ENCODE measurements around the gene TMEM221. TPM values are rescaled to one million over a fixed set of nuclear protein-coding genes. Genes with fewer than 3 reads are reported as not detected.
A peak's percentile ranks its signal among the peaks of the same experiment; 100 is the strongest.
"Not testable (repeated sequence)": the region's sequence is repeated elsewhere in the genome, so short reads cannot be mapped to it uniquely, and the experiment has no call there.

Gene TMEM221
- total RNA-seq, 1 donor from 2014 or later = not detected

DNA sequence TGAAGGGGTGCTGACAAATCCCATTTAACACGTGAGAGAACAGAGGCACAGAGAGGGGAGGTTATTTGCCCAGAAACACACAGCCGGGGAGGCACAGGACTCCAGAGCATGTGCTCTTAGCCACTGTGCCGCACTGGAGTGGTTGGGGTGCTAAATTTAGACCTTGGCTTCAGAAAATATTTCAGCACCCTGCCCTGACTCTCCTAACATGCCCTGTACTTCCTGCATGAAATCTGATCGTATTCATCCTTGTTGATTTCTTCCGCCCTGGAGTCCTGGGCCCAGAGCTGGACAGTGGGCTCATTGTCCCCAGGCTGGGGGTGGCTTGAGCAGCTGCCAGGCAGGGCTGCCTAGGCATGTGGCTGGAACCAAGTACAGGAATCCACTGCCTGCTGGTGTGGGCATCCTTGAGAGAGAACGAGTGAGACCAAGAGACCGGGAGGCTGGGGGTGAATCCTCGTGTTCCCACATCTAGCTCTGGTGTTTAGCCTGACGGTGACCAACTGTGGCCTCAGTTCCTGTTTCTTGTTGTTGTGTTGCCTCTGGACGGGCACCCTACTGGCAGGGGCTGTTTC lies 27.2 kb upstream of the TMEM221 start:
- Histone ChIP-seq H3K36me3 (ENCODE audit: control insufficient read depth, insufficient read depth, low read length) (no peaks in the 10 kb centered on the region), H3K4me3 (ENCODE audit: low read depth, low read length) (no peak overlapping the region), H3K27me3 (ENCODE audit: control insufficient read depth, insufficient read depth, low read length) (no peaks in the 10 kb centered on the region)
- TF ChIP-seq, protein P1, sequence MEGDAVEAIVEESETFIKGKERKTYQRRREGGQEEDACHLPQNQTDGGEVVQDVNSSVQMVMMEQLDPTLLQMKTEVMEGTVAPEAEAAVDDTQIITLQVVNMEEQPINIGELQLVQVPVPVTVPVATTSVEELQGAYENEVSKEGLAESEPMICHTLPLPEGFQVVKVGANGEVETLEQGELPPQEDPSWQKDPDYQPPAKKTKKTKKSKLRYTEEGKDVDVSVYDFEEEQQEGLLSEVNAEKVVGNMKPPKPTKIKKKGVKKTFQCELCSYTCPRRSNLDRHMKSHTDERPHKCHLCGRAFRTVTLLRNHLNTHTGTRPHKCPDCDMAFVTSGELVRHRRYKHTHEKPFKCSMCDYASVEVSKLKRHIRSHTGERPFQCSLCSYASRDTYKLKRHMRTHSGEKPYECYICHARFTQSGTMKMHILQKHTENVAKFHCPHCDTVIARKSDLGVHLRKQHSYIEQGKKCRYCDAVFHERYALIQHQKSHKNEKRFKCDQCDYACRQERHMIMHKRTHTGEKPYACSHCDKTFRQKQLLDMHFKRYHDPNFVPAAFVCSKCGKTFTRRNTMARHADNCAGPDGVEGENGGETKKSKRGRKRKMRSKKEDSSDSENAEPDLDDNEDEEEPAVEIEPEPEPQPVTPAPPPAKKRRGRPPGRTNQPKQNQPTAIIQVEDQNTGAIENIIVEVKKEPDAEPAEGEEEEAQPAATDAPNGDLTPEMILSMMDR (IDR thresholded peaks at IDR 0.05; ENCODE audit: insufficient read depth, low read length, severe bottlenecking) = no peak
- FAIRE-seq (no peak), DNase-seq (ENCODE audit: low read depth) (peak; percentile 40)

DNA sequence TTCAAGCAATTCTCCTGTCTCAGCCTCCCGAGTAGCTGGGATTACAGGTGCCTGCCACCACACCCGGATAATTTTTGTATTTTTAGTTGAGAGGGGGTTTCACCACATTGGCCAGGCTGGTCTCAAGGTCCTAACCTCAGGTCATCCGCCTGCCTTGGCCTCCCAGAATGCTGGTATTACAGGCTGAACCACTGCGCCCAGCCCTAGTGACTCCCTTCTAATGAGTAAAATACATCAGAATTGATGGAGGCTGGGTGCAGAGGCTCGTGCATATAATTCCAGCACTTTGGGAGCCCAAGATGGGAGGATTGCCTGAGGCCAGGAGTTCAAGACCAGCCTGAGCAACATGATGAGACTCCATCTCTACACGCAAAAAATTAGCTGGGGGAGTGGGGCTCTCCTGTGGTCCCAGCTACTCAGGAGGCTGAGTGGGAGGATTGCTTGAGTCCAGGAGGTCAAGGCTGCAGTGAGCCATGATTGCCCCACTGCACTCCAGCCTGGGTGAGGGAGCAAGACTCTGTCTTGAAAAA lies 26.6 kb upstream of the TMEM221 start:
- DNase-seq (ENCODE audit: low read depth); H3K4me3 ChIP-seq (ENCODE audit: low read depth, low read length); H3K36me3 ChIP-seq (ENCODE audit: control insufficient read depth, insufficient read depth, low read length); H3K27me3 ChIP-seq (ENCODE audit: control insufficient read depth, insufficient read depth, low read length): not testable (repeated sequence)
- peak; percentile 52 for FAIRE-seq

DNA sequence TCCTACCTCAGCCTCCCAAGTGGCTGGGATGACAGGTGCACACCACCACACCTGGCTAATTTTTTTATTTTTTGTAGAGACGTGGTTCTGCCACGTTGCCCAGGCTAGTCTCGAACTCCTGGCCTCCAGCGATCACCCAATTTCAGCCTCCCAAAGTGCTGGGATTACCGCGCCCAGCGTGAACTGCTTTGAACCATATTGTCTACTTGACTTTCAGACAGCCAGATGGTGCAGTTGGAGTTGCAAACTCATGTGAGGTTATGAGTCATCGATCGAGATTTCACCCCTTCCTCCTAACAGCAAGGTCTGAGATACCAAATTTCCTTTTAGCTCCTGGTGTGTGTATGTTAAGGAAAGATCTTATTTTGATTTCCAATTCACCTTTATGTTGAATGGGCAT lies 24.6 kb upstream of the TMEM221 start:
- DNase-seq (ENCODE audit: low read depth) (peak; percentile 67), FAIRE-seq (peak; percentile 70)
- TF ChIP-seq, protein P1 (IDR thresholded peaks at IDR 0.05; ENCODE audit: insufficient read depth, low read length, severe bottlenecking) = no peak
- Histone ChIP-seq H3K36me3 (ENCODE audit: control insufficient read depth, insufficient read depth, low read length) (no peaks in the 10 kb centered on the region), H3K27me3 (ENCODE audit: control insufficient read depth, insufficient read depth, low read length) (no peaks in the 10 kb centered on the region), H3K4me3 (ENCODE audit: low read depth, low read length) (no peak overlapping the region)

DNA sequence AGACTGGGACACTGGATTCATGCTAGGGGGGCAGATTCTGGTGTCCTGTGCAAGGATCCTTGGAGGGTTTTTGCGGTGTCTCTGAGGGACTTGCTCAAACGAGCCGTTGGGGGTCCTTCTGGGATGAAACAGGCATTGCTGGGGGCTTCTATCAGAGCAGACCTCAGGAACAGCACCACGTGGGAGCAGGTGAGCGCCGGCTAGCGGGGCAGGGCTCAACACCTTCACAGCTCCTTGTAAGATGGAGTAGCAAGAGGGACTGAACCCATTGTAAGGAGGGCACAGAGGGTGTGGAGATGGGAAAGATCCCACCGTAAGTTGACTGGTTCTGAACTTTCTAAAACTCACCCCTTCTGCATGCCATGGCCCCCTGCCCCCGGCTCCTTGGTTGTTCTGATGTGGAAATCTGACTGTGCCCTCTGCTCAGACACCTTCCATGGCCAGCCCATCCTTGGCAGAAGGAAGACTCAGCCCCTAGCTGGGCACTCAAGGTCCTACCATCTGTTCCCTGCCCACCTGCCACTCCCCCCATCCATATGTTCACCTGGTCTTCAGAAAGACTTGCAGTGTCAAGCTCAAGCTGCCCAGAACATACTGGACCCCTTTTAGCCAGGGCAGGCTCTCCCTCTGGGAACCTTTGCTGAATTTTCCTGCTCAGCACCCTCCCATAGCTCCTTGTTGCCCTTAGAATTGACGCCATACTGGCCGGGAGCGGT lies 23.1 kb upstream of the TMEM221 start:
- Histone ChIP-seq H3K27me3 (ENCODE audit: control insufficient read depth, insufficient read depth, low read length) (no peaks in the 10 kb centered on the region), H3K4me3 (ENCODE audit: low read depth, low read length) (peak overlapping the region; percentile 84), H3K36me3 (ENCODE audit: control insufficient read depth, insufficient read depth, low read length) (no peaks in the 10 kb centered on the region)
- TF ChIP-seq, protein P1 (IDR thresholded peaks at IDR 0.05; ENCODE audit: insufficient read depth, low read length, severe bottlenecking) = no peak
- FAIRE-seq = peak; percentile 50
- DNase-seq (ENCODE audit: low read depth) = no peak

DNA sequence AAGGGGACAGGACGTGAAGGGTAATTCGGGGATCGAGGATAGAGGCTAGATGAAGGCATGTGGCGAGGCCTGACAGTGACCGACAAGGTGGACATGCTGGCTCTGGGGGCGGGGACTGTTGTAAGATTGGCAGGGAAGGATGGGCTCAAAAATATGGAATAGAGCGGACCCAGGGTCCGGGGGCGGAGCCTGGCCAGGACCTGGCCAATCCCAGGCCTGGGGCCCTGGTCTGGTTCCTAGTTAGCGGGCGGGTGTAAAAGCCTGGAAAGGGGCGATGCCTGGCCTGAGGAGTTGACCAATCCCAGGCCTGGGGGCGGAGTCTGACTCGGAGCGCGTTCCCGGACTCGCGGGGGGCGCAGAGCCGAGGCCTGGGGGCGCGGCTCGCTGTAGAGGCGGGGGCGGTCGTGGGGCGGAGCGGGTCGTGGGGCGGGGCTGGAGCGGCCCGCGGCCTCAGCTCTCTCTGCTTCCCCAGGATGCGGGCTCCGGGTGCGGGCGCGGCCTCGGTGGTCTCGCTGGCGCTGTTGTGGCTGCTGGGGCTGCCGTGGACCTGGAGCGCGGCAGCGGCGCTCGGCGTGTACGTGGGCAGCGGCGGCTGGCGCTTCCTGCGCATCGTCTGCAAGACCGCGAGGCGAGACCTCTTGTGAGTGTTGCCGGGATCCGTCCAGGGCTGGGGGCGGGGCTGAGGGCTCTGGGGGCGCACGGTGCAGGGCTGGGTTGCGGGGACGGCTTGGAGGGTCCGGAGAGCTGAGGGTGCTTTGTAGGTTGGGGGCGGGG lies 21.8 kb upstream of the TMEM221 start, which contains the start of gene SLC27A1:
TSS of gene SLC27A1 (plus strand) at position 457 of the 774 bp plus-strand sequence. CDS start at position 474, 17 bp downstream.
- TF ChIP-seq, protein P1 (IDR thresholded peaks at IDR 0.05; ENCODE audit: insufficient read depth, low read length, severe bottlenecking) = no peak
- no peaks in the 10 kb centered on the region for H3K27me3 ChIP-seq (ENCODE audit: control insufficient read depth, insufficient read depth, low read length)
- DNase-seq (ENCODE audit: low read depth) (peak; percentile 94), FAIRE-seq (peak; percentile 52)
- H3K36me3 ChIP-seq (ENCODE audit: control insufficient read depth, insufficient read depth, low read length) = no peaks in the 10 kb centered on the region
- H3K4me3 ChIP-seq (ENCODE audit: low read depth, low read length) = peak within 1 kb of the TSS; percentile 84
